ENCODE data around the gene SAMD4B. TPM values are rescaled to one million over a fixed set of nuclear protein-coding genes. Genes with fewer than 3 reads are reported as not detected.

Gene SAMD4B
- total RNA-seq, 4 donors from 2014 or later, result 60.7 to 102 (median 77.1) TPM

- no peak for TF ChIP-seq EP300 (IDR thresholded peaks at IDR 0.05; ENCODE audit: low read depth)
- no peak for TF ChIP-seq POLR2A (IDR thresholded peaks at IDR 0.05)
- TF ChIP-seq POLR2AphosphoS5 (IDR thresholded peaks at IDR 0.05), result no peak
- no peak for TF ChIP-seq CTCF (IDR thresholded peaks at IDR 0.05)
- H3K36me3 ChIP-seq, result no peaks in the 10 kb centered on the region
- no peak overlapping the region for H3K27ac ChIP-seq
- intact Hi-C loops (cut with DNase I; ENCODE audit: low total_unique reads), result no loop called here
- peaks cover 34% of the 10 kb centered on the region for H3K27me3 ChIP-seq
- no peaks in the 10 kb centered on the region for H3K9me3 ChIP-seq
- WGBS, 2 donors (ENCODE audit: low coverage in 1 of 2), result 68 to 71% methylated on average over 6 to 11 of the region's 11 CpGs
- no peak overlapping the region for H3K4me3 ChIP-seq
- in situ Hi-C loops (cut with MboI; ENCODE audit: low pct_ligation_motif_present in 1 of 4, low pct_unique_long_range_greater_than_20kb in 1 of 4, low sequenced_read_pairs in 3 of 4), result no loop called here
- peaks cover 3 to 14% (median 9%) of the 10 kb centered on the region in 4 donors for H3K4me1 ChIP-seq
- no peak for DNase-seq
These were observed 31.5 kb upstream of the SAMD4B start for GRCh38 chr19:39310558-39311311.

DNA sequence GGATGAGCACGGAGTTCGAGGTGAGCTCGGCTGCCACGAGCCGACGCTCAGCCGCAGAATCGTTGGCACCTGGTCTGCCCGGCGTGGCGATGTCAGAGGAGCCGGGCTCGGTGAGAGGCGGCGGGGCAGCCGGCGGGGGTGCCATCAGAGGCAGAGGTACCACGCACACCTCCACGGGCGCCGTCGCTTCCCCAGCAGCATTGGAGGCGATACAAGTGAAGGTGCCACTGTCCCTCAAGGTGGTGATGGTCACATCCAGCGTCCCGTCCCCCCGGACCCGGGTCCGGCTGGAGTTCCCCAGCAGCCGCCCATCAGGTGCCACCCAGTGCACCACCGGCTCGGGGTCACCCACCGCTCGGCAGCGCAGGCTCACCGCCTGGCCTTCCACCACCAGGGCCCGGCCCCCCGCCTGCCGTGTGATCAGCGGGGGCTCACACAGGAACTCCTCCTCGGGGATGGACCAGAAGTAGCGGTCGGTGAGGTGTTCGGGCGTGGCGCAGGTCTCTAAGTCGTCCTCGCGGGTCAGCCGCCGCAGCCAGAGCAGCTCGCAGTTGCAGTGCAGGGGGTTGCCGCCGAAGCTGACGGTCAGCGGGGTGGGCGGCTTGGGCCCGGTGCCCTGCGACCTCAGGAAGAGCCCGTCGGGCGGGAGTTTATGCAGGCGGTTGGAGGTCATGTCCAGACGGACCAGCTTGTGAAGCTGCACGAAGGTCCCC is 28.0 kb upstream of the SAMD4B start:
- no peaks in the 10 kb centered on the region for H3K36me3 ChIP-seq
- no peak for DNase-seq
- WGBS, 2 donors (ENCODE audit: low coverage in 1 of 2), result 92% methylated on average over 59 of the region's 64 CpGs; no CpG with 5 or more reads in 1 of the 2 donors
- no peak overlapping the region for H3K4me3 ChIP-seq
- intact Hi-C loops (cut with DNase I; ENCODE audit: low total_unique reads) (no loop called here), in situ Hi-C loops (cut with MboI; ENCODE audit: low pct_ligation_motif_present in 1 of 4, low pct_unique_long_range_greater_than_20kb in 1 of 4, low sequenced_read_pairs in 3 of 4) (no loop called here)
- TF ChIP-seq CTCF (IDR thresholded peaks at IDR 0.05), result no peak
- TF ChIP-seq POLR2AphosphoS5 (IDR thresholded peaks at IDR 0.05), result no peak
- TF ChIP-seq POLR2A (IDR thresholded peaks at IDR 0.05), result no peak
- no peak for TF ChIP-seq EP300 (IDR thresholded peaks at IDR 0.05; ENCODE audit: low read depth)
- H3K4me1 ChIP-seq, result no peaks in the 10 kb centered on the region
- no peaks in the 10 kb centered on the region for H3K27me3 ChIP-seq
- H3K9me3 ChIP-seq, result no peaks in the 10 kb centered on the region
- H3K27ac ChIP-seq, result no peak overlapping the region

GRCh38 chr19:39315933-39316332 is 26.3 kb upstream of the SAMD4B start:
- peaks cover 10% of the 10 kb centered on the region for H3K27me3 ChIP-seq
- H3K27ac ChIP-seq, result no peak overlapping the region
- intact Hi-C loops (cut with DNase I; ENCODE audit: low total_unique reads) (no loop called here), in situ Hi-C loops (cut with MboI; ENCODE audit: low pct_ligation_motif_present in 1 of 4, low pct_unique_long_range_greater_than_20kb in 1 of 4, low sequenced_read_pairs in 3 of 4) (no loop called here)
- no peaks in the 10 kb centered on the region for H3K9me3 ChIP-seq
- no peak for DNase-seq
- WGBS, 2 donors (ENCODE audit: low coverage in 1 of 2), result 86 to 96% methylated on average over 1 of the region's 1 CpG
- TF ChIP-seq EP300 (IDR thresholded peaks at IDR 0.05; ENCODE audit: low read depth) (no peak), CTCF (IDR thresholded peaks at IDR 0.05) (no peak), POLR2AphosphoS5 (IDR thresholded peaks at IDR 0.05) (no peak), POLR2A (IDR thresholded peaks at IDR 0.05) (no peak)
- H3K4me1 ChIP-seq, result peaks cover 0 to 8% (median 4%) of the 10 kb centered on the region in 4 donors
- no peak overlapping the region for H3K4me3 ChIP-seq
- H3K36me3 ChIP-seq, result no peaks in the 10 kb centered on the region

GRCh38 chr19:39316627-39317321 is 25.4 kb upstream of the SAMD4B start:
- 89 to 92% methylated on average over 4 to 12 of the region's 12 CpGs for WGBS, 2 donors (ENCODE audit: low coverage in 1 of 2)
- peaks cover 0 to 8% (median 4%) of the 10 kb centered on the region in 4 donors for H3K4me1 ChIP-seq
- no peak overlapping the region for H3K27ac ChIP-seq
- TF ChIP-seq POLR2A (IDR thresholded peaks at IDR 0.05) (no peak), POLR2AphosphoS5 (IDR thresholded peaks at IDR 0.05) (no peak), CTCF (IDR thresholded peaks at IDR 0.05) (no peak), EP300 (IDR thresholded peaks at IDR 0.05; ENCODE audit: low read depth) (no peak)
- no peak for DNase-seq
- H3K27me3 ChIP-seq, result peaks cover 10% of the 10 kb centered on the region
- H3K36me3 ChIP-seq, result no peaks in the 10 kb centered on the region
- in situ Hi-C loops (cut with MboI; ENCODE audit: low pct_ligation_motif_present in 1 of 4, low pct_unique_long_range_greater_than_20kb in 1 of 4, low sequenced_read_pairs in 3 of 4) (no loop called here), intact Hi-C loops (cut with DNase I; ENCODE audit: low total_unique reads) (no loop called here)
- H3K4me3 ChIP-seq, result no peak overlapping the region
- no peaks in the 10 kb centered on the region for H3K9me3 ChIP-seq
